OCI-LY1 (cell line): ENCODE measurements around the gene FAM228A.

ENCODE experiments used
- EZH2 ChIP-seq: fragments of 200-600 bp; sonication (generic), shearing (Covaris generic); IDR thresholded peaks from 2 replicates; pipeline ENCODE4 v1.8.0; 2017; ENCODE audit warnings: borderline replicate concordance, mixed run types, mild to moderate bottlenecking, antibody characterized with exemption, low read length, moderate library complexity, mixed read lengths
- TF ChIP-seq, protein P1 (sequence below): fragments of 200-600 bp; sonication (generic), shearing (Covaris generic); IDR thresholded peaks from 2 replicates; pipeline ENCODE4 v1.5.1; 2017; ENCODE audit warnings: mild to moderate bottlenecking, antibody characterized with exemption, low read length, moderate library complexity, mixed read lengths

DNA sequence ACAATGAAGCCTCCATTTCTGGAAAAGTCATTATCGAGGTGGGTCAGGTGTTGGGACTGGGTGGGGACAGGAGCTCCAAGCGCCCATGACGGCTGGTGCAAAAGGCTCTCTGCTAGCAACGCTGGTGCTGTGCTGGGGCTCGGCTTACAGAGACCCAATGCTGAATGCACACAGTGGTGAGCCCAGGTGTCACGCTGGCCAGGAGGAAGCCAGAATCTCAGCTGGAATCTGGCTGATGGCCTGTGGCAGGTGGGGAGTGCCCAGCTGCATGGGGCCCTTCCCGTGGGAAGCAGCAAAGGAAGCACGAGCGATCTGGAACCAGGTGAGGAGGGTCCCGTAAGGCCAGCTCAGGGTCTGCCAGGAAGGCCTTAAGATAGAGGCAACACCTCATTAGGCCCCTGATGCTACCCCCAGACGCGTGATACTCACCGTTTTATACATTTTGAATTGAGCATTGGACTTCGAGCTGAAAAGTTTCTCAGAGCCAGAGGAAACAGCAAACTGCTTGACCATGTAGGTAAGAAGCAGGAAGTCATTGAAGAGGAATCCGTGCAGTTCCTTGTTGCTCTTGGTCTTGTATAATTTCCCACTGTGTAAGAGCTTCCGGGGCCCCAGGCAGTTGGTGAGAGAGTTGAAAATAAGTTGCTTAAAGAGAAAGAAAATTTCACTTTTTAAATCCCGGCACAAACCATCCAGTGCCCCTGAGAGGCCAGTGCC lies 34.7 kb downstream of the FAM228A start:
- TF ChIP-seq EZH2, result no peak
- TF ChIP-seq, protein P1, sequence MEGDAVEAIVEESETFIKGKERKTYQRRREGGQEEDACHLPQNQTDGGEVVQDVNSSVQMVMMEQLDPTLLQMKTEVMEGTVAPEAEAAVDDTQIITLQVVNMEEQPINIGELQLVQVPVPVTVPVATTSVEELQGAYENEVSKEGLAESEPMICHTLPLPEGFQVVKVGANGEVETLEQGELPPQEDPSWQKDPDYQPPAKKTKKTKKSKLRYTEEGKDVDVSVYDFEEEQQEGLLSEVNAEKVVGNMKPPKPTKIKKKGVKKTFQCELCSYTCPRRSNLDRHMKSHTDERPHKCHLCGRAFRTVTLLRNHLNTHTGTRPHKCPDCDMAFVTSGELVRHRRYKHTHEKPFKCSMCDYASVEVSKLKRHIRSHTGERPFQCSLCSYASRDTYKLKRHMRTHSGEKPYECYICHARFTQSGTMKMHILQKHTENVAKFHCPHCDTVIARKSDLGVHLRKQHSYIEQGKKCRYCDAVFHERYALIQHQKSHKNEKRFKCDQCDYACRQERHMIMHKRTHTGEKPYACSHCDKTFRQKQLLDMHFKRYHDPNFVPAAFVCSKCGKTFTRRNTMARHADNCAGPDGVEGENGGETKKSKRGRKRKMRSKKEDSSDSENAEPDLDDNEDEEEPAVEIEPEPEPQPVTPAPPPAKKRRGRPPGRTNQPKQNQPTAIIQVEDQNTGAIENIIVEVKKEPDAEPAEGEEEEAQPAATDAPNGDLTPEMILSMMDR, result no peak
